PC-3 (cell line): ENCODE results near the gene PRDM10.
"Not testable (repeated sequence)": the region's sequence is repeated elsewhere in the genome, so short reads cannot be mapped to it uniquely, and the experiment has no call there.

ENCODE experiments used
- EZH2 ChIP-seq: fragments of 300-600 bp; sonication (generic); IDR thresholded peaks from one replicate; pipeline ENCODE4 v1.6.1; 2017; ENCODE audit warnings: antibody characterized with exemption, mild to moderate bottlenecking, low read length; ENCODE audit not compliant: unreplicated experiment
- EZH2phosphoT487 ChIP-seq: fragments of 300-600 bp; sonication (generic); IDR thresholded peaks from 2 replicates; pipeline ENCODE4 v1.6.1; 2018; ENCODE audit warnings: mild to moderate bottlenecking, antibody characterized with exemption, low read length, borderline replicate concordance
- TF ChIP-seq, protein P1 (sequence below): fragments of 300-600 bp; sonication (generic); conservative IDR thresholded peaks from 2 replicates; pipeline ENCODE4 v1.5.1; 2017; ENCODE audit warnings: antibody characterized with exemption, low read depth, mild to moderate bottlenecking, low read length

DNA sequence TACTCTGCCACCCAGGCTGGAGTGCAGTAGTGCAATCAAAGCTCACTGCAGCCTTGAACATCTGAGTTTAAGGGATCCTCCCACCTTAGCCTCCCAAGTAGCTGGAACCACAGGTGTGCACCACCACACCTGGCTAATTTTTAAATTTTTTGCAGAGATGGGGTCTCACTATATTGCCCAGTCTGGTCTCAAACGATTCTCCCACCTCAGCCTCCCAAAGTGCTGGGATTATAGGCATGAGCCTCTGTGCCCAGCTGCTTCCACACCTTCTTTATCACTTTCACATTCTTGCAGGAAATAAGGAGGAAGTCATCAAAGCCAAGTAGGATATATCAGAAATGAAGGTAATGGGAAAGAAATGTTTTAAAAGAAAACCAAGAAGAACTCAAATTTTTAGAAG, 47.9 kb downstream of the PRDM10 start:
- TF ChIP-seq, protein P1, sequence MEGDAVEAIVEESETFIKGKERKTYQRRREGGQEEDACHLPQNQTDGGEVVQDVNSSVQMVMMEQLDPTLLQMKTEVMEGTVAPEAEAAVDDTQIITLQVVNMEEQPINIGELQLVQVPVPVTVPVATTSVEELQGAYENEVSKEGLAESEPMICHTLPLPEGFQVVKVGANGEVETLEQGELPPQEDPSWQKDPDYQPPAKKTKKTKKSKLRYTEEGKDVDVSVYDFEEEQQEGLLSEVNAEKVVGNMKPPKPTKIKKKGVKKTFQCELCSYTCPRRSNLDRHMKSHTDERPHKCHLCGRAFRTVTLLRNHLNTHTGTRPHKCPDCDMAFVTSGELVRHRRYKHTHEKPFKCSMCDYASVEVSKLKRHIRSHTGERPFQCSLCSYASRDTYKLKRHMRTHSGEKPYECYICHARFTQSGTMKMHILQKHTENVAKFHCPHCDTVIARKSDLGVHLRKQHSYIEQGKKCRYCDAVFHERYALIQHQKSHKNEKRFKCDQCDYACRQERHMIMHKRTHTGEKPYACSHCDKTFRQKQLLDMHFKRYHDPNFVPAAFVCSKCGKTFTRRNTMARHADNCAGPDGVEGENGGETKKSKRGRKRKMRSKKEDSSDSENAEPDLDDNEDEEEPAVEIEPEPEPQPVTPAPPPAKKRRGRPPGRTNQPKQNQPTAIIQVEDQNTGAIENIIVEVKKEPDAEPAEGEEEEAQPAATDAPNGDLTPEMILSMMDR: not testable (repeated sequence)
- not testable (repeated sequence) for TF ChIP-seq EZH2, EZH2phosphoT487
